WI38 (cell line): ENCODE results near the gene EMC9.

Experiments
- H3K4me3 ChIP-seq: 2 replicates; pipeline ENCODE4 v1.5.1; 2011; ENCODE audit warnings: low read depth, mild to moderate bottlenecking, control low read depth, low read length
- CTCF ChIP-seq: IDR thresholded peaks from 2 replicates; pipeline ENCODE4 v1.5.1; 2012; ENCODE audit warnings: low read depth, mild to moderate bottlenecking, control low read depth, low read length

EMC9 gene

GRCh38 chr14:24141097-24141880, at the start of gene EMC9:
TSS of gene EMC9 (minus strand) at chr14:24141591. CDS start at chr14:24141304, 287 bp downstream.
- TF ChIP-seq CTCF = peak; percentile 19; the same call in 1 of the 2 replicates
- peak within 1 kb of the TSS; percentile 73 for H3K4me3 ChIP-seq

- TF ChIP-seq CTCF = no peak
- no peak overlapping the region for H3K4me3 ChIP-seq
Observed at GRCh38 chr14:24190416-24190815, 49.0 kb upstream of the EMC9 start.

- no peak for TF ChIP-seq CTCF
- H3K4me3 ChIP-seq = no peak overlapping the region
Observed at GRCh38 chr14:24189460-24189859, 48.1 kb upstream of the EMC9 start.

GRCh38 chr14:24189059-24189375, 47.6 kb upstream of the EMC9 start:
- TF ChIP-seq CTCF = no peak
- no peak overlapping the region; the same call in 1 of the 2 replicates for H3K4me3 ChIP-seq

- no peak for TF ChIP-seq CTCF
- peak within 1 kb of the TSS; percentile 78 for H3K4me3 ChIP-seq
Observed at GRCh38 chr14:24188251-24189058, 47.1 kb upstream of the EMC9 start, which contains the start of gene IPO4. TSS of gene IPO4 (minus strand) at chr14:24188816. CDS start at chr14:24188787, 29 bp downstream.

- peak overlapping the region; percentile 78 for H3K4me3 ChIP-seq
- TF ChIP-seq CTCF = no peak
Observed at GRCh38 chr14:24187539-24187915, 46.1 kb upstream of the EMC9 start.
